HEK293 (cell line): ENCODE measurements around the gene RBM39.

ENCODE experiments used
- EGR2 ChIP-seq: fragments of 450-650 bp; formaldehyde crosslinking; IDR thresholded peaks from 2 replicates; pipeline ENCODE4 v1.5.1; 2016; ENCODE audit warnings: low read depth, missing biosample characterization, missing genetic modification characterization
- GLIS1 ChIP-seq: fragments of 450-650 bp; formaldehyde crosslinking; IDR thresholded peaks from 2 replicates; pipeline ENCODE4 v1.5.1; 2016; ENCODE audit warnings: missing biosample characterization, missing genetic modification characterization
- INSM2 ChIP-seq: fragments of 450-650 bp; formaldehyde crosslinking; IDR thresholded peaks from 2 replicates; pipeline ENCODE4 v1.5.1; 2016; ENCODE audit warnings: missing biosample characterization, missing genetic modification characterization
- SP2 ChIP-seq: fragments of 450-650 bp; formaldehyde crosslinking; IDR thresholded peaks from 2 replicates; pipeline ENCODE4 v1.5.1; 2016; ENCODE audit warnings: missing biosample characterization, missing genetic modification characterization
- ZBTB10 ChIP-seq: fragments of 450-650 bp; formaldehyde crosslinking; IDR thresholded peaks from 2 replicates; pipeline ENCODE4 v1.5.1; 2016; ENCODE audit warnings: missing biosample characterization, missing genetic modification characterization
- ZBTB20 ChIP-seq: fragments of 450-650 bp; formaldehyde crosslinking; IDR thresholded peaks from 2 replicates; pipeline ENCODE4 v1.5.1; 2016; ENCODE audit warnings: missing biosample characterization, missing genetic modification characterization
- ZIC2 ChIP-seq: fragments of 450-650 bp; formaldehyde crosslinking; IDR thresholded peaks from 2 replicates; pipeline ENCODE4 v1.5.1; 2016; ENCODE audit warnings: missing biosample characterization, missing genetic modification characterization
- ZNF10 ChIP-seq: fragments of 450-650 bp; formaldehyde crosslinking; IDR thresholded peaks from 2 replicates; pipeline ENCODE4 v1.5.1; 2017; ENCODE audit warnings: missing biosample characterization, missing genetic modification characterization
- ZNF133 ChIP-seq: fragments of 450-650 bp; formaldehyde crosslinking; IDR thresholded peaks from 2 replicates; pipeline ENCODE4 v1.5.1; 2016; ENCODE audit warnings: missing biosample characterization, missing genetic modification characterization
- ZNF16 ChIP-seq: fragments of 450-650 bp; formaldehyde crosslinking; IDR thresholded peaks from 2 replicates; pipeline ENCODE4 v1.5.1; 2016; ENCODE audit warnings: low read depth, missing biosample characterization, missing genetic modification characterization
- ZNF266 ChIP-seq: fragments of 450-650 bp; formaldehyde crosslinking; IDR thresholded peaks from 2 replicates; pipeline ENCODE4 v1.5.1; 2016; ENCODE audit warnings: missing biosample characterization, missing genetic modification characterization, low read depth
- ZNF335 ChIP-seq: fragments of 450-650 bp; formaldehyde crosslinking; conservative IDR thresholded peaks from 2 replicates; pipeline ENCODE4 v1.5.1; 2016; ENCODE audit warnings: missing biosample characterization, missing genetic modification characterization
- ZNF350 ChIP-seq: fragments of 450-650 bp; formaldehyde crosslinking; IDR thresholded peaks from 2 replicates; pipeline ENCODE4 v1.5.0; 2017; ENCODE audit warnings: missing biosample characterization, mild to moderate bottlenecking, missing genetic modification characterization
- ZNF37A ChIP-seq: fragments of 450-650 bp; IDR thresholded peaks from 2 replicates; pipeline ENCODE4 v1.5.1; 2018; ENCODE audit warnings: missing biosample characterization, missing genetic modification characterization
- ZNF510 ChIP-seq: fragments of 450-650 bp; formaldehyde crosslinking; IDR thresholded peaks from 2 replicates; pipeline ENCODE4 v1.5.1; 2018; ENCODE audit warnings: mild to moderate bottlenecking, missing genetic modification characterization, missing biosample characterization; ENCODE audit not compliant: insufficient replicate concordance
- ZNF580 ChIP-seq: fragments of 450-650 bp; formaldehyde crosslinking; IDR thresholded peaks from 2 replicates; pipeline ENCODE4 v1.5.1; 2016; ENCODE audit warnings: missing biosample characterization, missing genetic modification characterization
- ZXDB ChIP-seq: fragments of 450-650 bp; formaldehyde crosslinking; IDR thresholded peaks from 2 replicates; pipeline ENCODE4 v1.5.1; 2016; ENCODE audit warnings: missing biosample characterization, missing genetic modification characterization
- TF ChIP-seq, protein P1 (sequence below): fragments of 450-650 bp; formaldehyde crosslinking; conservative IDR thresholded peaks from 2 replicates; pipeline ENCODE4 v1.5.1; 2016; ENCODE audit warnings: low read depth, missing biosample characterization, missing genetic modification characterization
- TF ChIP-seq, protein P2 (sequence below): fragments of 450-650 bp; formaldehyde crosslinking; IDR thresholded peaks from 2 replicates; pipeline ENCODE4 v1.5.1; 2016; ENCODE audit warnings: missing biosample characterization, missing genetic modification characterization
- TF ChIP-seq, protein P3 (sequence below): fragments of 450-650 bp; formaldehyde crosslinking; IDR thresholded peaks from 2 replicates; pipeline ENCODE4 v1.5.1; 2016; ENCODE audit warnings: missing biosample characterization, missing genetic modification characterization
- TF ChIP-seq, protein P4 (sequence below): fragments of 450-650 bp; formaldehyde crosslinking; conservative IDR thresholded peaks from 2 replicates; pipeline ENCODE4 v1.5.1; 2016; ENCODE audit warnings: low read depth, missing biosample characterization, missing genetic modification characterization

The RBM39 gene

GRCh38 chr20:35771689-35772562, 29.9 kb upstream of the RBM39 start, which contains the start of gene PHF20 (continued):
- TF ChIP-seq, protein P1, sequence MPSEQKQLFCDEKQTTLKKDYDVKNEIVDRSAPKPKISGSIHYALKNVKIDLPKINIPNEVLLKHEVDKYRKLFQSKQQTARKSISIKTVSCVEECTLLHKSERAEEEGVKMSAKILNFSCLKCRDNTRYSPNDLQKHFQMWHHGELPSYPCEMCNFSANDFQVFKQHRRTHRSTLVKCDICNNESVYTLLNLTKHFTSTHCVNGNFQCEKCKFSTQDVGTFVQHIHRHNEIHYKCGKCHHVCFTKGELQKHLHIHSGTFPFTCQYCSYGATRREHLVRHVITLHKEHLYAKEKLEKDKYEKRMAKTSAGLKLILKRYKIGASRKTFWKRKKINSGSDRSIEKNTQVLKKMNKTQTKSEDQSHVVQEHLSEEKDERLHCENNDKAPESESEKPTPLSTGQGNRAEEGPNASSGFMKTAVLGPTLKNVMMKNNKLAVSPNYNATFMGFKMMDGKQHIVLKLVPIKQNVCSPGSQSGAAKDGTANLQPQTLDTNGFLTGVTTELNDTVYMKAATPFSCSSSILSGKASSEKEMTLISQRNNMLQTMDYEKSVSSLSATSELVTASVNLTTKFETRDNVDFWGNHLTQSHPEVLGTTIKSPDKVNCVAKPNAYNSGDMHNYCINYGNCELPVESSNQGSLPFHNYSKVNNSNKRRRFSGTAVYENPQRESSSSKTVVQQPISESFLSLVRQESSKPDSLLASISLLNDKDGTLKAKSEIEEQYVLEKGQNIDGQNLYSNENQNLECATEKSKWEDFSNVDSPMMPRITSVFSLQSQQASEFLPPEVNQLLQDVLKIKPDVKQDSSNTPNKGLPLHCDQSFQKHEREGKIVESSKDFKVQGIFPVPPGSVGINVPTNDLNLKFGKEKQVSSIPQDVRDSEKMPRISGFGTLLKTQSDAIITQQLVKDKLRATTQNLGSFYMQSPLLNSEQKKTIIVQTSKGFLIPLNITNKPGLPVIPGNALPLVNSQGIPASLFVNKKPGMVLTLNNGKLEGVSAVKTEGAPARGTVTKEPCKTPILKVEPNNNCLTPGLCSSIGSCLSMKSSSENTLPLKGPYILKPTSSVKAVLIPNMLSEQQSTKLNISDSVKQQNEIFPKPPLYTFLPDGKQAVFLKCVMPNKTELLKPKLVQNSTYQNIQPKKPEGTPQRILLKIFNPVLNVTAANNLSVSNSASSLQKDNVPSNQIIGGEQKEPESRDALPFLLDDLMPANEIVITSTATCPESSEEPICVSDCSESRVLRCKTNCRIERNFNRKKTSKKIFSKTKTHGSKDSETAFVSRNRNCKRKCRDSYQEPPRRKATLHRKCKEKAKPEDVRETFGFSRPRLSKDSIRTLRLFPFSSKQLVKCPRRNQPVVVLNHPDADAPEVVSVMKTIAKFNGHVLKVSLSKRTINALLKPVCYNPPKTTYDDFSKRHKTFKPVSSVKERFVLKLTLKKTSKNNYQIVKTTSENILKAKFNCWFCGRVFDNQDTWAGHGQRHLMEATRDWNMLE (tag by site-specific recombination): peak; percentile 41; the same call in 1 of the 2 replicates
- TF ChIP-seq ZNF580 (tag by site-specific recombination) (peak; percentile 39; the same call in 1 of the 2 replicates), ZNF335 (peak; percentile 93), ZNF350 (tag by site-specific recombination) (no peak), GLIS1 (tag by site-specific recombination) (peak; percentile 42; the same call in 1 of the 2 replicates), ZNF266 (tag by site-specific recombination) (no peak), SP2 (tag by site-specific recombination) (peak; percentile 82), ZNF16 (tag by site-specific recombination) (no peak), ZXDB (tag by site-specific recombination) (peak; percentile 96), ZBTB10 (peak; percentile 81), INSM2 (tag by site-specific recombination) (peak; percentile 58), EGR2 (tag by site-specific recombination) (peak; percentile 38), ZBTB20 (tag by site-specific recombination) (peak; percentile 30; the same call in 1 of the 2 replicates), ZIC2 (tag by site-specific recombination) (peak; percentile 60), ZNF133 (tag by site-specific recombination) (no peak; the same call in 1 of the 2 replicates), ZNF37A (tag by site-specific recombination) (peak; percentile 75; the same call in 1 of the 2 replicates), ZNF10 (tag by site-specific recombination) (peak; percentile 62; the same call in 1 of the 2 replicates), ZNF510 (no peak)
- TF ChIP-seq, protein P2, sequence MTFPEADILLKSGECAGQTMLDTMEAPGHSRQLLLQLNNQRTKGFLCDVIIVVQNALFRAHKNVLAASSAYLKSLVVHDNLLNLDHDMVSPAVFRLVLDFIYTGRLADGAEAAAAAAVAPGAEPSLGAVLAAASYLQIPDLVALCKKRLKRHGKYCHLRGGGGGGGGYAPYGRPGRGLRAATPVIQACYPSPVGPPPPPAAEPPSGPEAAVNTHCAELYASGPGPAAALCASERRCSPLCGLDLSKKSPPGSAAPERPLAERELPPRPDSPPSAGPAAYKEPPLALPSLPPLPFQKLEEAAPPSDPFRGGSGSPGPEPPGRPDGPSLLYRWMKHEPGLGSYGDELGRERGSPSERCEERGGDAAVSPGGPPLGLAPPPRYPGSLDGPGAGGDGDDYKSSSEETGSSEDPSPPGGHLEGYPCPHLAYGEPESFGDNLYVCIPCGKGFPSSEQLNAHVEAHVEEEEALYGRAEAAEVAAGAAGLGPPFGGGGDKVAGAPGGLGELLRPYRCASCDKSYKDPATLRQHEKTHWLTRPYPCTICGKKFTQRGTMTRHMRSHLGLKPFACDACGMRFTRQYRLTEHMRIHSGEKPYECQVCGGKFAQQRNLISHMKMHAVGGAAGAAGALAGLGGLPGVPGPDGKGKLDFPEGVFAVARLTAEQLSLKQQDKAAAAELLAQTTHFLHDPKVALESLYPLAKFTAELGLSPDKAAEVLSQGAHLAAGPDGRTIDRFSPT (tag by site-specific recombination): peak; percentile 90
- TF ChIP-seq, protein P3, sequence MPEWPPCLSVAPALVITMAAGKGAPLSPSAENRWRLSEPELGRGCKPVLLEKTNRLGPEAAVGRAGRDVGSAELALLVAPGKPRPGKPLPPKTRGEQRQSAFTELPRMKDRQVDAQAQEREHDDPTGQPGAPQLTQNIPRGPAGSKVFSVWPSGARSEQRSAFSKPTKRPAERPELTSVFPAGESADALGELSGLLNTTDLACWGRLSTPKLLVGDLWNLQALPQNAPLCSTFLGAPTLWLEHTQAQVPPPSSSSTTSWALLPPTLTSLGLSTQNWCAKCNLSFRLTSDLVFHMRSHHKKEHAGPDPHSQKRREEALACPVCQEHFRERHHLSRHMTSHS: no peak
- TF ChIP-seq, protein P4, sequence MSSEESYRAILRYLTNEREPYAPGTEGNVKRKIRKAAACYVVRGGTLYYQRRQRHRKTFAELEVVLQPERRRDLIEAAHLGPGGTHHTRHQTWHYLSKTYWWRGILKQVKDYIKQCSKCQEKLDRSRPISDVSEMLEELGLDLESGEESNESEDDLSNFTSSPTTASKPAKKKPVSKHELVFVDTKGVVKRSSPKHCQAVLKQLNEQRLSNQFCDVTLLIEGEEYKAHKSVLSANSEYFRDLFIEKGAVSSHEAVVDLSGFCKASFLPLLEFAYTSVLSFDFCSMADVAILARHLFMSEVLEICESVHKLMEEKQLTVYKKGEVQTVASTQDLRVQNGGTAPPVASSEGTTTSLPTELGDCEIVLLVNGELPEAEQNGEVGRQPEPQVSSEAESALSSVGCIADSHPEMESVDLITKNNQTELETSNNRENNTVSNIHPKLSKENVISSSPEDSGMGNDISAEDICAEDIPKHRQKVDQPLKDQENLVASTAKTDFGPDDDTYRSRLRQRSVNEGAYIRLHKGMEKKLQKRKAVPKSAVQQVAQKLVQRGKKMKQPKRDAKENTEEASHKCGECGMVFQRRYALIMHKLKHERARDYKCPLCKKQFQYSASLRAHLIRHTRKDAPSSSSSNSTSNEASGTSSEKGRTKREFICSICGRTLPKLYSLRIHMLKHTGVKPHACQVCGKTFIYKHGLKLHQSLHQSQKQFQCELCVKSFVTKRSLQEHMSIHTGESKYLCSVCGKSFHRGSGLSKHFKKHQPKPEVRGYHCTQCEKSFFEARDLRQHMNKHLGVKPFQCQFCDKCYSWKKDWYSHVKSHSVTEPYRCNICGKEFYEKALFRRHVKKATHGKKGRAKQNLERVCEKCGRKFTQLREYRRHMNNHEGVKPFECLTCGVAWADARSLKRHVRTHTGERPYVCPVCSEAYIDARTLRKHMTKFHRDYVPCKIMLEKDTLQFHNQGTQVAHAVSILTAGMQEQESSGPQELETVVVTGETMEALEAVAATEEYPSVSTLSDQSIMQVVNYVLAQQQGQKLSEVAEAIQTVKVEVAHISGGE (tag by site-specific recombination): no peak
